ENCODE results near the gene ATG16L1. TPM values are rescaled to one million over a fixed set of nuclear protein-coding genes. Genes with fewer than 3 reads are reported as not detected.

Gene ATG16L1
- total and polyA plus RNA-seq, 3 experiments from 2014 or later = 19.5 to 34.2 (median 32.0) TPM

- H3K9me3 Mint-ChIP-seq = no peaks in the 10 kb centered on the region
- Histone ChIP-seq H3K4me3 (ENCODE audit: low read length) (peak overlapping the region; percentile 94), H3K27me3 (ENCODE audit: insufficient read depth, low read length, poor library complexity, severe bottlenecking) (no peaks in the 10 kb centered on the region), H3K27ac (ENCODE audit: low read depth, low read length) (peak overlapping the region; percentile 78), H3K36me3 (ENCODE audit: insufficient read depth, low read length) (peaks cover 2% of the 10 kb centered on the region), H3K9me3 (ENCODE audit: low read length) (no peaks in the 10 kb centered on the region), H3K4me1 (ENCODE audit: insufficient read depth, low read length) (peaks cover 75% of the 10 kb centered on the region)
- peaks cover 0 to 2% of the 10 kb centered on the region in 2 donors for H3K27me3 Mint-ChIP-seq
- peaks cover 58 to 78% (median 71%) of the 10 kb centered on the region in 3 donors for H3K4me1 Mint-ChIP-seq
- peaks cover 0 to 48% (median 13%) of the 10 kb centered on the region in 3 donors for H3K36me3 Mint-ChIP-seq
- no peak for DNase-seq
- ChIA-PET POLR2A (interaction anchor here (1.7 to 3.5 kb wide), 2 partner anchors 9 to 16 kb away, joined by 5 to 34 read pairs; no protein-coding TSS in a partner anchor), CTCF (interaction anchor here (0.6 to 3.3 kb wide), 9 partner anchors 12 to 394 kb away, joined by 3 to 23 read pairs (median 4); no protein-coding TSS in a partner anchor)
- peak overlapping the region; percentile 90 to 96 (median 93) for H3K4me3 Mint-ChIP-seq
- H3K27ac Mint-ChIP-seq = peak overlapping the region; percentile 70 to 99 (median 88)
These were observed 754 bp downstream of the ATG16L1 start for GRCh38 chr2:233252227-233252626.

GRCh38 chr2:233255151-233255550 lies 3.7 kb downstream of the ATG16L1 start:
- peaks cover 0 to 2% of the 10 kb centered on the region in 2 donors for H3K27me3 Mint-ChIP-seq
- CTCF ChIA-PET = interaction anchor here (1.6 kb wide), 1 partner anchor 13 kb away, joined by 5 read pairs; no protein-coding TSS in a partner anchor
- peaks cover 72% of the 10 kb centered on the region for H3K4me1 ChIP-seq (ENCODE audit: insufficient read depth, low read length)
- peak overlapping the region; percentile 33 to 74 (median 62) for H3K4me3 Mint-ChIP-seq
- peaks cover 68 to 86% (median 74%) of the 10 kb centered on the region in 3 donors for H3K4me1 Mint-ChIP-seq
- no peaks in the 10 kb centered on the region for H3K9me3 Mint-ChIP-seq
- H3K27ac ChIP-seq (ENCODE audit: low read depth, low read length) = no peak overlapping the region
- no peak overlapping the region for H3K4me3 ChIP-seq (ENCODE audit: low read length)
- peaks cover 0 to 75% (median 24%) of the 10 kb centered on the region in 3 donors for H3K36me3 Mint-ChIP-seq
- H3K27ac Mint-ChIP-seq = peak overlapping the region; percentile 45 to 90 (median 66)
- H3K9me3 ChIP-seq (ENCODE audit: low read length) = no peaks in the 10 kb centered on the region
- POLR2A ChIA-PET = no interaction called here
- no peak for DNase-seq
- H3K36me3 ChIP-seq (ENCODE audit: insufficient read depth, low read length) = peaks cover 28% of the 10 kb centered on the region
- H3K27me3 ChIP-seq (ENCODE audit: insufficient read depth, low read length, poor library complexity, severe bottlenecking) = no peaks in the 10 kb centered on the region

- no peaks in the 10 kb centered on the region for H3K27me3 ChIP-seq (ENCODE audit: insufficient read depth, low read length, poor library complexity, severe bottlenecking)
- ChIA-PET CTCF (interaction anchor here (1.6 kb wide), 1 partner anchor 12 kb away, joined by 5 read pairs; no protein-coding TSS in a partner anchor), POLR2A (no interaction called here)
- H3K4me3 ChIP-seq (ENCODE audit: low read length) = no peak overlapping the region
- Mint-ChIP-seq H3K4me3 (peak overlapping the region in 2 of 7 donors; percentile 16 to 74), H3K9me3 (no peaks in the 10 kb centered on the region), H3K36me3 (peaks cover 0 to 83% (median 28%) of the 10 kb centered on the region in 3 donors), H3K27ac (peak overlapping the region in 6 of 8 donors; percentile 35 to 88 (median 68)), H3K4me1 (peaks cover 65 to 86% (median 74%) of the 10 kb centered on the region in 3 donors), H3K27me3 (peaks cover 0 to 2% of the 10 kb centered on the region in 2 donors)
- H3K36me3 ChIP-seq (ENCODE audit: insufficient read depth, low read length) = peaks cover 34% of the 10 kb centered on the region
- peaks cover 63% of the 10 kb centered on the region for H3K4me1 ChIP-seq (ENCODE audit: insufficient read depth, low read length)
- H3K27ac ChIP-seq (ENCODE audit: low read depth, low read length) = no peak overlapping the region
- no peaks in the 10 kb centered on the region for H3K9me3 ChIP-seq (ENCODE audit: low read length)
- DNase-seq = no peak
These were observed 4.6 kb downstream of the ATG16L1 start for GRCh38 chr2:233256048-233256447.

- POLR2A ChIA-PET = no interaction called here
- H3K4me1 ChIP-seq (ENCODE audit: insufficient read depth, low read length) = peaks cover 67% of the 10 kb centered on the region
These were observed 6.7 kb downstream of the ATG16L1 start for GRCh38 chr2:233258211-233258610.

GRCh38 chr2:233259730-233260129 lies 8.3 kb downstream of the ATG16L1 start:
- Mint-ChIP-seq H3K9me3 (no peaks in the 10 kb centered on the region), H3K4me1 (peaks cover 70 to 79% (median 72%) of the 10 kb centered on the region in 3 donors), H3K27me3 (no peaks in the 10 kb centered on the region), H3K27ac (peak overlapping the region; percentile 21 to 95 (median 80)), H3K36me3 (peaks cover 12 to 95% (median 46%) of the 10 kb centered on the region in 3 donors), H3K4me3 (peak overlapping the region in 2 of 7 donors; percentile 14 to 39)
- no peak overlapping the region for H3K27ac ChIP-seq (ENCODE audit: low read depth, low read length)
- peaks cover 69% of the 10 kb centered on the region for H3K36me3 ChIP-seq (ENCODE audit: insufficient read depth, low read length)
- ChIA-PET POLR2A (no interaction called here), CTCF (no interaction called here)
- H3K4me1 ChIP-seq (ENCODE audit: insufficient read depth, low read length) = peaks cover 52% of the 10 kb centered on the region
- H3K9me3 ChIP-seq (ENCODE audit: low read length) = no peaks in the 10 kb centered on the region
- DNase-seq = no peak
- H3K4me3 ChIP-seq (ENCODE audit: low read length) = no peak overlapping the region
- H3K27me3 ChIP-seq (ENCODE audit: insufficient read depth, low read length, poor library complexity, severe bottlenecking) = no peaks in the 10 kb centered on the region

More at GRCh38 chr2:233258211-233258610, 6.7 kb downstream of the ATG16L1 start:
- peak overlapping the region in 2 of 7 donors; percentile 28 to 59 for H3K4me3 Mint-ChIP-seq
- peaks cover 10 to 91% (median 40%) of the 10 kb centered on the region in 3 donors for H3K36me3 Mint-ChIP-seq
- Histone ChIP-seq H3K9me3 (ENCODE audit: low read length) (no peaks in the 10 kb centered on the region), H3K36me3 (ENCODE audit: insufficient read depth, low read length) (peaks cover 54% of the 10 kb centered on the region), H3K4me3 (ENCODE audit: low read length) (no peak overlapping the region), H3K27ac (ENCODE audit: low read depth, low read length) (no peak overlapping the region), H3K27me3 (ENCODE audit: insufficient read depth, low read length, poor library complexity, severe bottlenecking) (no peaks in the 10 kb centered on the region)
- DNase-seq = no peak
- CTCF ChIA-PET = no interaction called here
- H3K27ac Mint-ChIP-seq = peak overlapping the region in 6 of 8 donors; percentile 28 to 87 (median 84)
- H3K27me3 Mint-ChIP-seq = no peaks in the 10 kb centered on the region
- peaks cover 78 to 91% (median 84%) of the 10 kb centered on the region in 3 donors for H3K4me1 Mint-ChIP-seq
- H3K9me3 Mint-ChIP-seq = no peaks in the 10 kb centered on the region

GRCh38 chr2:233260661-233261060 lies 9.2 kb downstream of the ATG16L1 start:
- Mint-ChIP-seq H3K27me3 (no peaks in the 10 kb centered on the region), H3K4me1 (peaks cover 64 to 73% (median 65%) of the 10 kb centered on the region in 3 donors), H3K4me3 (peak overlapping the region in 2 of 7 donors; percentile 9 to 13), H3K27ac (peak overlapping the region; percentile 21 to 95 (median 84)), H3K36me3 (peaks cover 18 to 95% (median 45%) of the 10 kb centered on the region in 3 donors), H3K9me3 (no peaks in the 10 kb centered on the region)
- H3K27ac ChIP-seq (ENCODE audit: low read depth, low read length) = no peak overlapping the region
- ChIA-PET CTCF (no interaction called here), POLR2A (interaction anchor here (1.5 kb wide), 1 partner anchor 9 kb away, joined by 5 read pairs; the partner anchor contains the start of gene ATG16L1)
- peaks cover 76% of the 10 kb centered on the region for H3K36me3 ChIP-seq (ENCODE audit: insufficient read depth, low read length)
- peaks cover 44% of the 10 kb centered on the region for H3K4me1 ChIP-seq (ENCODE audit: insufficient read depth, low read length)
- no peak for DNase-seq
- H3K4me3 ChIP-seq (ENCODE audit: low read length) = no peak overlapping the region
- no peaks in the 10 kb centered on the region for H3K9me3 ChIP-seq (ENCODE audit: low read length)
- no peaks in the 10 kb centered on the region for H3K27me3 ChIP-seq (ENCODE audit: insufficient read depth, low read length, poor library complexity, severe bottlenecking)

GRCh38 chr2:233261819-233262555 lies 10.5 kb downstream of the ATG16L1 start:
- ChIA-PET CTCF (interaction anchor here (5.2 kb wide), 1 partner anchor 10 kb away, joined by 23 read pairs; the partner anchor contains the start of gene ATG16L1), POLR2A (interaction anchor here (1.5 kb wide), 1 partner anchor 10 kb away, joined by 5 read pairs; the partner anchor contains the start of gene ATG16L1)
- Histone ChIP-seq H3K27ac (ENCODE audit: low read depth, low read length) (peak overlapping the region; percentile 10), H3K4me3 (ENCODE audit: low read length) (no peak overlapping the region), H3K36me3 (ENCODE audit: insufficient read depth, low read length) (peaks cover 89% of the 10 kb centered on the region), H3K27me3 (ENCODE audit: insufficient read depth, low read length, poor library complexity, severe bottlenecking) (no peaks in the 10 kb centered on the region), H3K9me3 (ENCODE audit: low read length) (no peaks in the 10 kb centered on the region), H3K4me1 (ENCODE audit: insufficient read depth, low read length) (peaks cover 48% of the 10 kb centered on the region)
- H3K36me3 Mint-ChIP-seq = peaks cover 28 to 94% (median 44%) of the 10 kb centered on the region in 3 donors
- H3K4me1 Mint-ChIP-seq = peaks cover 67 to 76% (median 72%) of the 10 kb centered on the region in 3 donors
- H3K27ac Mint-ChIP-seq = peak overlapping the region; percentile 21 to 93 (median 88)
- no peaks in the 10 kb centered on the region for H3K27me3 Mint-ChIP-seq
- peak overlapping the region in 6 of 7 donors; percentile 27 to 65 (median 63) for H3K4me3 Mint-ChIP-seq
- no peaks in the 10 kb centered on the region for H3K9me3 Mint-ChIP-seq
- no peak for DNase-seq
